ENCODE results near the gene SPAG17. TPM values are rescaled to one million over a fixed set of nuclear protein-coding genes. Genes with fewer than 3 reads are reported as not detected.

The SPAG17 gene
- polyA plus RNA-seq, 1 donor from 2014 or later, result 0.25 TPM

GRCh38 chr1:118021668-118022067, 163.4 kb downstream of the SPAG17 start:
- Histone ChIP-seq H3K9me2 (ENCODE audit: insufficient read depth, low read length) (no peaks in the 10 kb centered on the region), H3K4me2 (ENCODE audit: low read length) (no peak overlapping the region), H4K20me1 (ENCODE audit: insufficient read depth) (no peaks in the 10 kb centered on the region), H3K4me3 (ENCODE audit: low read length) (no peak overlapping the region), H3F3A (ENCODE audit: insufficient read depth, low read length, poor library complexity, severe bottlenecking) (no peaks in the 10 kb centered on the region), H3K9ac (ENCODE audit: low read length) (no peak overlapping the region), H3K9me3 (ENCODE audit: low read length) (no peaks in the 10 kb centered on the region), H3K79me2 (replicated peaks; ENCODE audit: insufficient read depth, low read length) (no peaks in the 10 kb centered on the region), H3K27me3 (ENCODE audit: insufficient read depth, low read depth, low read length) (no peaks in the 10 kb centered on the region), H3K36me3 (ENCODE audit: insufficient read depth, low read length) (no peaks in the 10 kb centered on the region), H2AFZ (ENCODE audit: low read depth, low read length) (no peak overlapping the region), H3K27ac (ENCODE audit: low read length) (no peak overlapping the region)
- TF ChIP-seq TAF1 (IDR thresholded peaks at IDR 0.05; ENCODE audit: low read depth) (no peak), RAD21 (conservative IDR thresholded peaks at IDR 0.05) (no peak), EP300 (conservative IDR thresholded peaks at IDR 0.05; ENCODE audit: poor library complexity, severe bottlenecking) (no peak), SMC3 (conservative IDR thresholded peaks at IDR 0.05; ENCODE audit: poor library complexity) (no peak), POLR2AphosphoS5 (IDR thresholded peaks at IDR 0.05) (no peak), MXI1 (conservative IDR thresholded peaks at IDR 0.05; ENCODE audit: poor library complexity, severe bottlenecking) (no peak), EZH2 (IDR thresholded peaks at IDR 0.05; ENCODE audit: borderline replicate concordance, insufficient read depth, low read length, poor library complexity, severe bottlenecking) (no peak), CTCF (IDR thresholded peaks at IDR 0.05; ENCODE audit: poor library complexity, severe bottlenecking) (no peak), REST (IDR thresholded peaks at IDR 0.05; ENCODE audit: borderline replicate concordance) (no peak)

- TF ChIP-seq RAD21 (conservative IDR thresholded peaks at IDR 0.05), result no peak
- no peak for TF ChIP-seq MXI1 (conservative IDR thresholded peaks at IDR 0.05; ENCODE audit: poor library complexity, severe bottlenecking)
- no peak for TF ChIP-seq SMC3 (conservative IDR thresholded peaks at IDR 0.05; ENCODE audit: poor library complexity)
- TF ChIP-seq TAF1 (IDR thresholded peaks at IDR 0.05; ENCODE audit: low read depth), result no peak
- TF ChIP-seq EZH2 (IDR thresholded peaks at IDR 0.05; ENCODE audit: borderline replicate concordance, insufficient read depth, low read length, poor library complexity, severe bottlenecking), result no peak
Measured at GRCh38 chr1:118018060-118018459, 167.0 kb downstream of the SPAG17 start.

More at GRCh38 chr1:118018060-118018459, 167.0 kb downstream of the SPAG17 start:
- no peaks in the 10 kb centered on the region for H3K9me2 ChIP-seq (ENCODE audit: insufficient read depth, low read length)
- no peak overlapping the region for H3K27ac ChIP-seq (ENCODE audit: low read length)
- H3K4me3 ChIP-seq (ENCODE audit: low read length), result no peak overlapping the region
- no peaks in the 10 kb centered on the region for H3F3A ChIP-seq (ENCODE audit: insufficient read depth, low read length, poor library complexity, severe bottlenecking)
- no peaks in the 10 kb centered on the region for H3K79me2 ChIP-seq (replicated peaks; ENCODE audit: insufficient read depth, low read length)
- H3K9me3 ChIP-seq (ENCODE audit: low read length), result no peaks in the 10 kb centered on the region
- no peaks in the 10 kb centered on the region for H4K20me1 ChIP-seq (ENCODE audit: insufficient read depth)
- no peak overlapping the region for H2AFZ ChIP-seq (ENCODE audit: low read depth, low read length)
- H3K36me3 ChIP-seq (ENCODE audit: insufficient read depth, low read length), result no peaks in the 10 kb centered on the region
- H3K9ac ChIP-seq (ENCODE audit: low read length), result no peak overlapping the region
- H3K4me2 ChIP-seq (ENCODE audit: low read length), result no peak overlapping the region
- no peaks in the 10 kb centered on the region for H3K27me3 ChIP-seq (ENCODE audit: insufficient read depth, low read depth, low read length)

Data from neural cell (in vitro differentiated cells).